CD8-positive, alpha-beta memory T cell (primary cell): ENCODE measurements around the gene ACSS1. TPM values are rescaled to one million over a fixed set of nuclear protein-coding genes. Genes with fewer than 3 reads are reported as not detected.

Experiments
- polyA plus RNA-seq: library from polyadenylated mRNA; unstranded; fragments of 300-500 nt; fragmentation: Illumina TruSeq; gene quantifications from one replicate; pipeline ENCODE4 v1.2.3, GENCODE V29; 2021
- total RNA-seq, 2 experiments: library from RNA; stranded (reverse); gene quantifications; one replicate each; pipeline ENCODE4 v1.2.3, GENCODE V29; 2021

Gene ACSS1
- total and polyA plus RNA-seq, 3 experiments from 2014 or later: 24.5 to 59.6 (median 24.8) TPM

Other genes with a start within 250 kb of the ACSS1 start
- gene CST7, start 108.9 kb downstream of the ACSS1 start, total RNA-seq: 100 to 1,000 TPM; 124 to 131 TPM
- 889 TPM for gene CST7, start 108.9 kb downstream of the ACSS1 start, polyA plus RNA-seq
- gene APMAP, start 65.4 kb downstream of the ACSS1 start, total RNA-seq: 10 to 100 TPM; 82.5 to 83.6 TPM
- gene APMAP, start 65.4 kb downstream of the ACSS1 start, polyA plus RNA-seq: 228 TPM
- gene VSX1, start 24.0 kb upstream of the ACSS1 start, total RNA-seq: not detected
- gene VSX1, start 24.0 kb upstream of the ACSS1 start, polyA plus RNA-seq: not detected
- gene ENTPD6, start 137.6 kb upstream of the ACSS1 start, total RNA-seq: 10 to 100 TPM; 44.2 to 47.0 TPM
- 36.2 TPM for gene ENTPD6, start 137.6 kb upstream of the ACSS1 start, polyA plus RNA-seq
- gene PYGB, start 189.9 kb upstream of the ACSS1 start, total RNA-seq: 10 to 100 TPM; 32.5 to 35.7 TPM
- gene PYGB, start 189.9 kb upstream of the ACSS1 start, polyA plus RNA-seq: 35.6 TPM